Measurements from ENCODE around the gene SNTB2. TPM values are rescaled to one million over a fixed set of nuclear protein-coding genes. Genes with fewer than 3 reads are reported as not detected.

The SNTB2 gene
- total and polyA plus RNA-seq, 7 experiments from 2014 or later = 3.0 to 16.4 (median 11.2) TPM

- Histone ChIP-seq H3K4me1 (ENCODE audit: control insufficient read depth in 2 of 2, insufficient read depth in 2 of 2, low read length in 2 of 2) (peaks cover 5% of the 10 kb centered on the region in 2 donors), H3K9me3 (ENCODE audit: control insufficient read depth in 2 of 3, low read length in 3 of 3) (no peaks in the 10 kb centered on the region), H3K4me3 (ENCODE audit: low read length) (no peak overlapping the region), H3K27ac (ENCODE audit: low read depth, low read length) (no peak overlapping the region), H3K36me3 (ENCODE audit: control insufficient read depth in 2 of 3, insufficient read depth in 3 of 3, low read length in 3 of 3) (no peaks in the 10 kb centered on the region), H3K27me3 (ENCODE audit: control insufficient read depth in 2 of 2, insufficient read depth in 2 of 2, low read length in 2 of 2) (no peaks in the 10 kb centered on the region)
- ChIA-PET POLR2A (interaction anchor here (0.5 to 0.6 kb wide), 2 partner anchors 85 to 124 kb away, joined by 3 read pairs; no protein-coding TSS in a partner anchor), CTCF (interaction anchor here (0.7 kb wide), 1 partner anchor 202 kb away, joined by 3 read pairs; no protein-coding TSS in a partner anchor)
- H3K4me3 Mint-ChIP-seq = no peak overlapping the region
- intact Hi-C loops (cut with micrococcal nuclease) = no loop called here
- no peaks in the 10 kb centered on the region for H3K27me3 Mint-ChIP-seq
- no peak for DNase-seq
- no peak overlapping the region for H3K27ac Mint-ChIP-seq
- peaks cover 0 to 12% (median 6%) of the 10 kb centered on the region in 7 donors for H3K4me1 Mint-ChIP-seq
- H3K9me3 Mint-ChIP-seq = no peaks in the 10 kb centered on the region
- peaks cover 0 to 11% (median 0%) of the 10 kb centered on the region in 5 donors for H3K36me3 Mint-ChIP-seq
- ATAC-seq = no peak
These were observed 119.1 kb downstream of the SNTB2 start for GRCh38 chr16:69306031-69306430.

- Mint-ChIP-seq H3K36me3 (peaks cover 0 to 8% (median 0%) of the 10 kb centered on the region in 5 donors), H3K9me3 (no peaks in the 10 kb centered on the region), H3K4me3 (no peak overlapping the region), H3K4me1 (peaks cover 4 to 16% (median 10%) of the 10 kb centered on the region in 7 donors), H3K27ac (no peak overlapping the region), H3K27me3 (no peaks in the 10 kb centered on the region)
- peaks cover 0 to 3% (median 0%) of the 10 kb centered on the region in 3 experiments for H3K36me3 ChIP-seq (ENCODE audit: control insufficient read depth in 2 of 3, insufficient read depth in 3 of 3, low read length in 3 of 3)
- DNase-seq = no peak
- no peak overlapping the region for H3K4me3 ChIP-seq (ENCODE audit: low read length)
- no peak for ATAC-seq
- ChIA-PET CTCF (no interaction called here), POLR2A (no interaction called here)
- H3K4me1 ChIP-seq (ENCODE audit: control insufficient read depth in 2 of 2, insufficient read depth in 2 of 2, low read length in 2 of 2) = peaks cover 5 to 8% of the 10 kb centered on the region in 2 donors
- H3K27ac ChIP-seq (ENCODE audit: low read depth, low read length) = no peak overlapping the region
- intact Hi-C loops (cut with micrococcal nuclease) = no loop called here
- H3K27me3 ChIP-seq (ENCODE audit: control insufficient read depth in 2 of 2, insufficient read depth in 2 of 2, low read length in 2 of 2) = no peaks in the 10 kb centered on the region
- H3K9me3 ChIP-seq (ENCODE audit: control insufficient read depth in 2 of 3, low read length in 3 of 3) = no peaks in the 10 kb centered on the region
These were observed 120.1 kb downstream of the SNTB2 start for GRCh38 chr16:69307091-69307490.

GRCh38 chr16:69307856-69308255, 120.9 kb downstream of the SNTB2 start:
- peaks cover 5 to 10% of the 10 kb centered on the region in 2 donors for H3K4me1 ChIP-seq (ENCODE audit: control insufficient read depth in 2 of 2, insufficient read depth in 2 of 2, low read length in 2 of 2)
- no peak for DNase-seq
- no peak overlapping the region for H3K4me3 ChIP-seq (ENCODE audit: low read length)
- ChIA-PET POLR2A (no interaction called here), CTCF (no interaction called here)
- ATAC-seq = no peak
- Mint-ChIP-seq H3K9me3 (peaks cover 0 to 2% (median 0%) of the 10 kb centered on the region in 11 donors), H3K36me3 (peaks cover 0 to 8% (median 0%) of the 10 kb centered on the region in 5 donors), H3K27me3 (no peaks in the 10 kb centered on the region), H3K27ac (no peak overlapping the region), H3K4me3 (no peak overlapping the region), H3K4me1 (peaks cover 7 to 21% (median 13%) of the 10 kb centered on the region in 7 donors)
- H3K36me3 ChIP-seq (ENCODE audit: control insufficient read depth in 2 of 3, insufficient read depth in 3 of 3, low read length in 3 of 3) = peaks cover 0 to 3% (median 0%) of the 10 kb centered on the region in 3 experiments
- H3K9me3 ChIP-seq (ENCODE audit: control insufficient read depth in 2 of 3, low read length in 3 of 3) = no peaks in the 10 kb centered on the region
- no peak overlapping the region for H3K27ac ChIP-seq (ENCODE audit: low read depth, low read length)
- no peaks in the 10 kb centered on the region for H3K27me3 ChIP-seq (ENCODE audit: control insufficient read depth in 2 of 2, insufficient read depth in 2 of 2, low read length in 2 of 2)
- intact Hi-C loops (cut with micrococcal nuclease) = no loop called here

- POLR2A ChIA-PET = interaction anchor here (2.3 kb wide), 1 partner anchor 17 kb away, joined by 8 read pairs; no protein-coding TSS in a partner anchor
- Mint-ChIP-seq H3K4me3 (peak overlapping the region in 7 of 10 donors; percentile 4 to 57 (median 13)), H3K27me3 (no peaks in the 10 kb centered on the region), H3K9me3 (peaks cover 0 to 2% (median 0%) of the 10 kb centered on the region in 11 donors), H3K27ac (peak overlapping the region in 5 of 9 donors; percentile 3 to 82 (median 41)), H3K4me1 (peaks cover 17 to 35% (median 24%) of the 10 kb centered on the region in 7 donors), H3K36me3 (peaks cover 0 to 11% (median 0%) of the 10 kb centered on the region in 5 donors)
- CTCF ChIA-PET = no interaction called here
- H3K4me3 ChIP-seq (ENCODE audit: low read length) = no peak overlapping the region
- H3K27ac ChIP-seq (ENCODE audit: low read depth, low read length) = no peak overlapping the region
- no peak for ATAC-seq
- DNase-seq = no peak
- no peaks in the 10 kb centered on the region for H3K27me3 ChIP-seq (ENCODE audit: control insufficient read depth in 2 of 2, insufficient read depth in 2 of 2, low read length in 2 of 2)
- intact Hi-C loops (cut with micrococcal nuclease) = no loop called here
- peaks cover 0 to 8% (median 0%) of the 10 kb centered on the region in 3 experiments for H3K36me3 ChIP-seq (ENCODE audit: control insufficient read depth in 2 of 3, insufficient read depth in 3 of 3, low read length in 3 of 3)
- peaks cover 8 to 10% of the 10 kb centered on the region in 2 donors for H3K4me1 ChIP-seq (ENCODE audit: control insufficient read depth in 2 of 2, insufficient read depth in 2 of 2, low read length in 2 of 2)
- no peaks in the 10 kb centered on the region for H3K9me3 ChIP-seq (ENCODE audit: control insufficient read depth in 2 of 3, low read length in 3 of 3)
These were observed 122.4 kb downstream of the SNTB2 start for GRCh38 chr16:69309316-69309715.

GRCh38 chr16:69310653-69311532, 123.9 kb downstream of the SNTB2 start, which contains the start of gene VPS4A:
VPS4A (plus strand) TSS chr16:69311350; CDS start chr16:69311512, 162 bp downstream.
- Mint-ChIP-seq H3K4me3 (peak within 1 kb of the TSS; percentile 90 to 100 (median 99)), H3K27ac (peak within 1 kb of the TSS; percentile 92 to 99 (median 95)), H3K36me3 (peaks cover 0 to 8% (median 0%) of the 10 kb centered on the region in 5 donors), H3K4me1 (peaks cover 17 to 36% (median 29%) of the 10 kb centered on the region in 7 donors), H3K9me3 (peaks cover 0 to 2% (median 0%) of the 10 kb centered on the region in 11 donors), H3K27me3 (no peaks in the 10 kb centered on the region)
- ChIA-PET CTCF (interaction anchor here (0.5 to 0.7 kb wide), 5 partner anchors 10 to 1026 kb away, joined by 3 to 4 read pairs (median 3); partner anchors contain the start of gene PDF), POLR2A (interaction anchor here (0.8 to 2.3 kb wide), 9 partner anchors 10 to 178 kb away, joined by 3 to 8 read pairs (median 4); partner anchors contain the start of gene COG8)
- Histone ChIP-seq H3K36me3 (ENCODE audit: control insufficient read depth in 2 of 3, insufficient read depth in 3 of 3, low read length in 3 of 3) (peaks cover 0 to 22% (median 8%) of the 10 kb centered on the region in 3 experiments), H3K4me1 (ENCODE audit: control insufficient read depth in 2 of 2, insufficient read depth in 2 of 2, low read length in 2 of 2) (peaks cover 8 to 10% of the 10 kb centered on the region in 2 donors), H3K4me3 (ENCODE audit: low read length) (peak within 1 kb of the TSS; percentile 74), H3K27me3 (ENCODE audit: control insufficient read depth in 2 of 2, insufficient read depth in 2 of 2, low read length in 2 of 2) (no peaks in the 10 kb centered on the region), H3K9me3 (ENCODE audit: control insufficient read depth in 2 of 3, low read length in 3 of 3) (no peaks in the 10 kb centered on the region), H3K27ac (ENCODE audit: low read depth, low read length) (peak within 1 kb of the TSS; percentile 94)
- intact Hi-C loops (cut with micrococcal nuclease) = loop anchor here (1.0 kb wide), 11 partner anchors 12 to 468 kb away; partner anchors contain the start of genes CHTF8 (in 2 of the 2), COG8 (in 2 of the 2), CYB5B (in 2 of the 2) and NIP7 (in 2 of the 2)
- ATAC-seq = peak; percentile 99
- peak; percentile 95 to 99 (median 97) for DNase-seq

Measured in naive thymus-derived CD4-positive, alpha-beta T cell (primary cell).